HG03280 (cell line): ENCODE results near the gene SPAG8.

ENCODE experiments used
- ATAC-seq: cut with Tn5 transposase; IDR thresholded peaks from one replicate; pipeline ENCODE4 v1.9.1; 2021; ENCODE audit warnings: mild to moderate bottlenecking, moderate library complexity; ENCODE audit not compliant: unreplicated experiment

SPAG8 gene

DNA sequence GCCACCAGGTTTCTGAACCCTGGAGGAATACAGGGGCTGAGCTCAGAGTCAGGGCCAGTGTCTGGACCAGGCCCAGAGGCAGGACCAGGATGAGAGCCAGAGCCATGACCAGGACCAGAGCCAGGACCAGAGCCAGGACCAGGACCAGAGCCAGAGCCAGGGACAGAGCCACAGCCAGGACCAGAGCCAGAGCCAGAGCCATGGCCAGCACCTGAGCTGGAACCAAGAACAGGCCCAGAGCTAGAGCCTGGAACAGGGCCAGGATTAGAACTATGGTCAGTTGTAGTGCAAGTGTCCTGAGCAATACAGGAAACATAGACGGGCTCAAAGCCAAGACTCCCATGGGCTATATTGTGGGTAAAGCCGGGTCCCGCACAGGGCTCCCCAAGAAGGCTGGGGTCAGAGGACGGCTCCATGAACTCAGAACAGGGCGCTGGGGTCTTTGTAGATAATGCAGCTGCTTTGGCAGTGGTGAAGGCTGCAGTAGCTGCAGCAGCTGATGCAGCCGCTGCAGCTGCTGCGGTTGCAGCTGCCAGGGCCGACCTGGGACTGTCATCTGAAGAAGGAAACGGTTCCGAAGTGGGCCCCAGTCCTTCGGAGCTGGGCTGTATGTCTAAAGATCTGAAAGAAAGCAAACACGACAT is 559 bp downstream of the SPAG8 start:
- ATAC-seq = no peak

DNA sequence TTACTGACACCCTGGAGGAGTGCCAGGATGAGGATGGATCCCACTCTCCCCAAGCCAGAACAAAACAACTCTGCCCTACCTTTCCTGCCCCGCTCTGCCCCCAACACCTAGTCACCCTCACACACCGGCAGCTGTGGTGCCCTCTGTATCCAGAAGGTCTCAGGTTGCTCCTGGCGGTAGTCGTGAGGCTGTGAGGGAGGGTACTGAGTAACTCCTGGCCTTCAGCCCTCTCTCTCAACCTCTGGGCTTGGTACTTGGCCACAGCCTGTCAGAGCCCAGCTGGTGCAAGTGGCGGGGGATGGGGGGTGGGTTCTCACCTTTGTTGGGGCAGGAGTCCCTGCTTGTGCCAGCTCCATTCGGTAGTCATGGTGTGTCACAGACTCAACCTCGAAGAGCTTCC is 1.9 kb downstream of the SPAG8 start:
- no peak for ATAC-seq

DNA sequence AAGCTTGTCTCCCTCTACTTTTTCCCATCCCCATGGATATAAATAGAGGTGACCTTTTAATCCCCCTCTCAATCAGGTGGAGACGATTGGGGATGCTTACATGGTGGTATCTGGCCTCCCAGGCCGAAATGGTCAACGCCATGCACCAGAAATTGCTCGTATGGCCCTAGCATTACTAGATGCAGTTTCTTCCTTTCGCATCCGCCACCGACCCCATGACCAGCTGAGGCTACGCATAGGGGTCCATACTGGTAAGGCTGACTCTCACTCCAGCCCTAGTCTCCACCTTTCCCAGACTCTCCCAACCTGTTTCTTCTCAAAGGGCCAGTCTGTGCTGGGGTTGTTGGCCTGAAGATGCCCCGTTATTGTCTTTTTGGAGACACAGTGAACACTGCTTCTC is 3.6 kb downstream of the SPAG8 start:
- no peak for ATAC-seq

DNA sequence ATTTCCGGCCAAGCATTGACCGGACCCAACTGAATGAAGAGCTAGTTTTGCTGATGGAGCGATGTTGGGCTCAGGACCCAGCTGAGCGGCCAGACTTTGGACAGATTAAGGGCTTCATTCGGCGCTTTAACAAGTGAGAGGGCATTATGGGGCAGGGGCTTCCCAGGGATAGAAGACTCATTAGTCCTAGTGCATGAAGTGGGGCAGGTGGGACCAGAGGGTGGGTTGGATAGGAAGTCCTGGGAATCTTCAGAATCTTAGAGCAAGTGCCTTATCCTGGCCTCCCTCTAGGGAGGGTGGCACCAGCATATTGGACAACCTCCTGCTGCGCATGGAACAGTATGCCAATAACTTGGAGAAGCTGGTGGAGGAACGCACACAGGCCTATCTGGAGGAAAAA is 6.0 kb downstream of the SPAG8 start:
- no peak for ATAC-seq

DNA sequence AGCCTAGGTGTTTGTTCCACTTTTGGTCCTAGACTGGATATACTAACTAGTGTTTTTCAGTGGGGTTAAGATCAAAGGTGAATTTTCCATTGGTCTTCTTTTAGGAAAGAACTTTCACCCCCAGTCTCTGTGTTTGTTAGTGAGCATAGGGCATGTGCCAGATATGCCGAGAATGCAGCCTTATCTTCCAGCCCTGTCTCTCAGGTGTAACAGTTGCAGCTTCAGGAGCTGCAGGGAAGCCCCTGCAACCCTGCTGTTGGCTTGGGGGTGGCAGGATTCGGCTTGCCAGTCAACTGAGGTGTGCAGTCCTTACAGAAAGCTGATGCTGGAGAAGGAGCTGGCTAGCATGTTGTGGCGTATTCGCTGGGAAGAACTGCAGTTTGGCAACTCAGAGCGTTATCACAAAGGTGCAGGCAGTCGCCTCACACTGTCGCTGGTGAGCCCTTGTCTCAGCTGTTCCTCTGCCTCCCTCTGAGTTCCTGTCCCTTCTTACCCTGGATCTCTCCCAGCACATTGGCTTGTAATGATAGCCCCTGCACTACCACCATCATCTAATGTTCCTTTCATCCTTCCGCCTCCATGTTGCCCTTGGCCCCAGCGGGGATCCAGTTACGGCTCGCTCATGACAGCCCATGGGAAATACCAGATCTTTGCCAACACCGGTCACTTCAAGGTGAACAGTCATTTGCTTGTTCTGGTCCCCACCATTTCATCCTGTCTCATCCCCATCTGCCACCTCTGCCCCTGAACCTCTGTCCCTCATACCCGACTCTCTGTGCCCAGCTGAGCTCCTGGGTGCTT is 10.5 kb downstream of the SPAG8 start:
- ATAC-seq = no peak

DNA sequence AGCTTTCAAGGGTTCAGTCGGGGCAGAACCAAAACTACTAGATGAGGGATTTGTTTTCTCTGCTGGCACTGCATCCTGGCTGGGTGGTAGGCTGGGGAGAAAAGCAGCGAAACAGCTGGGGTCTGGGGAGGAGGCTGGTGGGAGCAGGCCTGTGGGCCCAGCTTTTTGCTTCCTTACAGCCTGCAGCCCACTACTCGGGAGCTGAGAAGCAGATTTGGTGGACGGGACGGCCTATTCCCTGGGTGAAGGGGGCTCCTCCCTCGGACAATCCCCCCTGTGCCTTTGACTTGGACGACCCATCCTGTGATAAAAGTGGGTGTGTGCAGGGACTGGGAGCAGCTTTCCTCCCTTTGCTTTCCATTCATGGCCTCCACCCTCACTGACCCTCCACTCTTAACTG is 11.5 kb downstream of the SPAG8 start:
- no peak for ATAC-seq

DNA sequence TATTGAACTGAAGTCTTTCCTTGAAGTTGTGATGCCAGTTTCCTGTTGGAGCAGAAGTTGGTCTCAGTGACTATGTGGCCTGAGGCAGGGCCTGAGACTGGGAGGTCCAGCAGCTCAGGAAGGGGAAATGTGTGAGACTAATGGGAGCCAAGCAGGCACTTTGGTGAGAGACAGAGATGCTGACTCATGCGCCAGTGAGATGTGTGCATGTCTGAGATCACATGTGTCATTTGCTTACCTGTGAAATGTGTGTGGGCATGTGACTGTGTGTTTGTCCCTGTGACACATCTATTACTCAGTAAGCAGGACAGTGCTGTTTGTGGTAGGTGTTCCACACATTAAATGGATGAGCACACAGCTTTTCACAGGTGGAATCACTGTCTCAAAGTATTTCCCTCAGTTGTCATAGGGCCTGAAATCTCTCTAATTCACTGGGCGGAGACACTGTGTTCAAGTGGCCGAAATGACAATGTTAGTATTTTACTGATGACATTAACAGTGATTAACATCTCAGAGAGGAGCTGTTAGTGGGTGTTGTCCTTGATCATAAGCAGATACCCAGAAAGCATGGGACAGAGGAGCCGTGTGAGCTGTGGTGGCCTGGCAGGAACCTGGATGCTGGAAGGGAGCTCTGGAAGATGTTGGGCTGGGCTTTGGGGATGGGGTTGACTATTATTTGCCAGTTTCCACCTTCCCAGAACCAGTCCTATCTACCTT is 13.2 kb downstream of the SPAG8 start:
- no peak for ATAC-seq

DNA sequence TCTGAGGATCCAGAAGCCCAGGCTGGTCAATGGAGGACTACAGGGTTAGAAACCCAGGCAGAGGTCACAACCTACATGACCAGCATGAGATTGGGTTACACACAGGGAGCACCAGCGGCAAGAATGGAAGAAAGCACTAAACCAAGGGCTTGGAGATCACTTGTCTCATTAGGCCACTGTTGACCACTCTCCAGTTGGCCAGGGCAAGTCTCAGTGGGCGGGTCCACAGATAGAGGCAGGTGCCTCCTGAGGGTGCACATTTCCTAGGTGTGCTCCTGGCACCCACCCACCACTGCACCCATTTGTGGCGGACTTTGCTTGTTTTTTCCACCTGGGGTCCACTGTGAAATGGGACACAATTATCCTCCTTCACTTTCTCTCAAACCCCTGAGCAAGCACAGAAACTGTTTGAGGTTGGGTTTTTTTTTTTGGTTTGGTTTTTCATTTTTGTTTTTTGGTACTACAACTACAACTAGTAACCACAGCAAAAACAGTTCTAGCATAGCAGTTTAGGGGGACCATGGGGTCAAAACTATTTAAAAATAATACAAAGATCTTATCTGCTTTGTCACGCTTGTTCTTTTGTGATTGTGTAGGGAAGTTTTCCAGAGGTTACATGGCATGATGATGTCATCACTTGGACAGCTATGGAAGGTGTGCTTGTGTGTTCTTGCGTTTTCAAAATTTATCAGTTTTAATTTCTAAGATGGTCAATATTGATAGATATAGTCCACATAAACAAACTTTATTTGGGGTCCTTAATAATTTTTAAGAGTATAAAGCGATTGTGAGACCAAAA is 14.6 kb downstream of the SPAG8 start:
- ATAC-seq = no peak

DNA sequence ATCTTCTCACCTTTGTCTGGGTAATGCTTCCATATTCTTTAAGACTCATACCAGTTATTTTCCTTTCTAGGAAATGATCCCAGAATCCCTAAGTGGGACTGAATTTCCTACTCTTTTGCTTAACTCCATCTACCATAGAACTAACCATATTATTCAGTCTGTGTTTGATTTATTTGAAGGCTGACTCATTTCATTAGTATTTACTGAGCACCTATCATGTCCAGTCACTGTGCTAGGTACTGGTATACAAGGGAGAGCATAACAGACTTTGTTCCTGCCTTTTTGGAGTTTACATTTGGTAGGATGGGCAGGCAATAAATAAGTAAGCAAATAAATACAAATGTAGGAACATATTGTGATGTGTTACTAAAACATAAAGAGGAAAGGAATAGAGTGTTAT is 16.4 kb downstream of the SPAG8 start:
- ATAC-seq = no peak

DNA sequence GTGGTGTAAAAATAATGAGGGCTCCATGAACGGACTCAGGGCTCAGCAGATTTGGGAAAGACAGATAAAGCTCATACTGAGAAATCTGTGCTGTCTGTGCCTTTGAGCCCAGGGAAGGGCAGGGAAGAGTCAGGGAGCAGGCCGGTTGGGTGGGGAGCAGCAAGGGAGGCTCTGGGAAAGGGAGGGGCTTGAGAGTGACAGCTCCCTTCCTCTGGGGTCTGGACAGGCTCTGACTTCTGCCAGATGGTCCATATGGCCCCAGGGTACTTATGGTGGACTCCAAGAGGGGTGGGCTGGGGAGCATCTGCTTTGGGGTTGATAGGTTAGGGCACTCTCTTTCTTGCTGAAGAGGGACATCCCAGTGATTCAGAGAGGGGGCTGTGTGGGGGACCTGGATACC is 18.6 kb downstream of the SPAG8 start:
- ATAC-seq = no peak

DNA sequence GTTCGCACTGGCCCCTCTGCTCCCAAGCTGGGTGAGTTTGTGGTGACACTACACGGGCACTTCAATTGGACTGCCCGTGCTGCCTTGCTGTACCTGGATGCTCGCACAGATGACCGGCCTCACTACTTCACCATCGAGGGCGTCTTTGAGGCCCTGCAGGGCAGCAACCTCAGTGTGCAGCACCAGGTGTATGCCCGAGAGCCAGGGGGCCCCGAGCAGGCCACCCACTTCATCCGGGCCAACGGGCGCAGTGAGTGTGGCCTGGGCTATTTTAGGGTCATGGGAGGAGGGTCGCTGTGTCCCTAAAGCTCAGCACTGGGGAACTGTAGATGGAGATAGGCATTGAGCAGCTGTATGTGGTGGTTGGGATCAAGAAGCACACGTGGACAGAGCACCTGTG is 19.2 kb downstream of the SPAG8 start:
- no peak for ATAC-seq

DNA sequence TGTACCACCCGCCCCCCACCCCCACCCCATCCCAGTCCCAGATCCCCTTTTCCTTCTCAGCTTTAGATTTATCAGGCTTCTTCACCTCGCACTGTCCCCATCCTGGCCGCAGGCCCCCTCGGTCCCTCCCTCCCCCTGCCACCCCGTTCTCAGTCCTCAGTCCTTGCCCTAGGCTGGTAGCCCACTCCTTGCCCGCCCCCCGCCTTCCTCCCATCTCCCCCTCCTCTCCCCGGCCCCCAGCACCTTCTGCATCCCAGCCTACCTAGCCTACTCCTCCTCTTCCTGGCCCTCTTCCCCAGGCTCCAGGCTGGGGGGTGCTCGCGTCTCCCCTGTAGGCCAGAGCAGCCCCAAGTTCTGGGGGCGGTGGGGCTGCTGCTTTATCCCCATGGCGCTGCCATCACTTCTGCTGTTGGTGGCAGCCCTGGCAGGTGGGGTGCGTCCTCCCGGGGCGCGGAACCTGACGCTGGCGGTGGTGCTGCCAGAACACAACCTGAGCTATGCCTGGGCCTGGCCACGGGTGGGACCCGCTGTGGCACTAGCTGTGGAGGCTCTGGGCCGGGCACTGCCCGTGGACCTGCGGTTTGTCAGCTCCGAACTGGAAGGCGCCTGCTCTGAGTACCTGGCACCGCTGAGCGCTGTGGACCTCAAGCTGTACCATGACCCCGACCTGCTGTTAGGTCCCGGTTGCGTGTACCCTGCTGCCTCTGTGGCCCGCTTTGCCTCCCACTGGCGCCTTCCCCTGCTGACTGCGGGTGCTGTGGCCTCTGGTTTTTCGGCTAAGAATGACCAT is 19.8 kb downstream of the SPAG8 start:
- no peak for ATAC-seq

DNA sequence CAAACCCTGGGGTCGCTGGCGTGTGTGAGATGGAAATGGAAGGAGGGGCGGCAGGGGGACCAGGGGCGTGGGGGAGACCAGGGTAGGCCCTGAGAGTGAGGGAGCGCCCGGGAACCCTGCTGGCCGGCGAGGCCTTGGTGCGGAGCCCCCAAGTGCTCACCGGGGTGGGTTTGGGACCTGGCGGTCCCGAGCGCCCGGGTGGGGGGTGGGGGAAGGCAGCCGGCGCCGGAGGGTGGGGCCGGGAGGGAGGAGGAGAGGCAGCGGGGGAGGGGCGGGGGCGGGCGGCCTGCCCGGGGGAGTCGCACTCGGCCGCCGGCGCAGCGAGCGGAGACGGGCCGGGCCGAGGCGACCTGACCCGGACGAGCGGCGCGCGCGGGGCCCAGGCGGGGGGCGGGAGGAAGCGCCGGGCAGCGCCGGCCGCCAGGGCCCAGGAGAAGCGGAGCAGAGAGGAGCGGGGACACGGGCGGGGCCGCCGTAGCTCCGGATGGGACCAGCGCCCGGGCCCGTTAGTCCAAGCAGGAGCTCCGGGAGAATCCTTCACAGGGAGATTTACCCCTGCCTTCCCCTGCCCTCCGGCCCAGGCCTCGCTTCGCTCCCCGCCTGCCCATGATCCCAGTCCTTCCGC is 20.7 kb downstream of the SPAG8 start, which contains the start of gene NPR2:
Gene NPR2 (plus strand): TSS at position 295 of the 625 bp plus-strand sequence. CDS start 818 bp downstream, outside the sequence.
- no peak for ATAC-seq

DNA sequence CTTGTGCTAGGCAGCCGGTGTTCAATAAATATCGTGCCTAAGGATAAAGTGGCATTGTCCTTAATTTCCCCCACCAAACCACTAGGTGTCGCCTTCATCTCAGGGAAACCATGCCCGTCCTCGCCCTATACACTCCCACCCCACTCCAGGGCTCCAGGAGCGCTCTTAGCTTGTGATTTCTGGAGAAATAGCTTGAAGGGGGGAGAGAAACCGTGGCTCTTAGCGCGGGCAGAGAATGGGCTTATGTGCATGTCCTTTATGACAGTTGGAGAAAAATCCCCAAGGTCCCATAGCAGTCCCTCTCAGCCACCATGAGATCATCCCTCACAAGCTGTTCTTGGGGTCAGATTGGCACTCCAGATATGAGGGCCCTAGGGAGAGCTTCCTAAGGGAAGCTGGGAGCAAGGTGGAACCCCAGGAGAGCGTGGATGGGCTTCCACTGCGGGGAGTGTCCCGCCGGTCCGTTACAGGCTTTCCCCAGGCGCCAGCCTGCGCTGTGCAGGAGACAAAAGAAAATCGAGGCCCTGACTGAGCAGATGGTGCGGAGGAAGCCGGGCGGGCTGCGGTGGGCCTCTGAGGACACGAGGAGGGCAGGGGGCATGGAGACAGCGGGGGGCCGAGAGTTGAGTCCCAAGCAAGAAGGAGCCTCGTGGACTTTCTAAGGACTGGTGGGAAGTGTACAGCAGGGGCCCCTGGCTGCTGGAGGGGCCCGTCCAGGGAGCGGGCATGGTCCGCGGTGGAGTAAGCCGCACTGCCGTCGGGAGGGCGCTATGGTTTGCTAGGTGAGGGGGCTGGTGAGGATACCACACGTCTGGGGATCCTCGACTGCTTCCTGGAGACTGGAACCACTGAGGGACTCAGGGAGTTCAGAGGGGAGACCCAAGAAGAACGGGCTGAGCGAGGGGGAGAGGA is 21.4 kb downstream of the SPAG8 start:
- ATAC-seq = peak; percentile 52

DNA sequence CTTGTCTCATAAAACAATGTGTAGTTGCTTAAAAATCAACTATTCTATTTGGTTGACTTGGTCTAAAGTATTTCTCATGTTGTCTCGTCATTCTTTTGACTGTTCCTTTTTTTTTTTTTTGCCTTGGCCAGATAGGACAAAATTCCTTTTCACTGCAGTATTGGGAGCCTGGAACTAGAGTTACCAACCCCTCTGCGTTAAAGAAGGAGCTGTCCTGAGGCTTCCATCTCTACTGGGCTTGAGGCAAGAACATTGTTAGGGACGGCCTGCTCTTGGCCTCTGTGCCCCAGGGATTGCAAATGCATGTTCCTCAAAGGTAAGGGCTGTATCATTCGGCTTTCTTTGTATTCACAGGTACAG is 22.1 kb downstream of the SPAG8 start:
- ATAC-seq = no peak

DNA sequence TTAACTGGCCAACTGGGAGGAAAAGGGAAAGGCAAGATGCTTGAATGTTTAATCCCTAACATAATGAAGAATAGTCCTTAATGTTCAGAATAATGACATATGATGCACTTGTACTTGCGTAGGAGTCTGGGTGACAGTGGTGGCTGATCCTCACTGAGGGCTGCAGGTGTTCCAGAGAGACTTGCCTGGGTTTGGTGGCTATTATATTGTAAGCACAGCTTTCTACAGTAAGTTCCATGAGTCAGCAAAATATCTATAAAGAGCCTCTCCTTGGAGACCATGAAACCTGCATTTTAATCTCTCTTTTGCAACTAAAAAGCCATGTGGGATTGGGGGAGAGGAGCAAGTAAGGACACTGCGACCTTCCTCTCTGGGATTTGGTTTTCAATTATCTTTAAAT is 22.5 kb downstream of the SPAG8 start:
- no peak for ATAC-seq

DNA sequence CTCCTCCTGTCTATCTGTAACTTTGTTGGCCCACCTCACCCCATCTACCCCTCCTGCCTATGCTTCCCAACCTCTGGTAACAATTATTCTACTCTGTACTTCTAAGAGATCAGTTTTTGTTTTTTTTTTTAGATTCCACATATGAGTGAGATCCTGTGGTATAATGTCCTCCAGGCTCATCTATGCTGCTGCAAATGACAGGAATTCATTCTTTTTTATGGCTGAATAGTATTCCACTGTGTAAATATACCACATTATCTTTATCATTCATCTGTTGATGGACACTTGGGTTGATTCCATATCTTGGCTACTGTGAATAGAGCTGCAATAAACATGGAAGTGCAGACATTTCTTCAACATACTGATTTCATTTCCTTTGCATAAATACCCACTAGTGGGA is 28.6 kb downstream of the SPAG8 start:
- no peak for ATAC-seq

DNA sequence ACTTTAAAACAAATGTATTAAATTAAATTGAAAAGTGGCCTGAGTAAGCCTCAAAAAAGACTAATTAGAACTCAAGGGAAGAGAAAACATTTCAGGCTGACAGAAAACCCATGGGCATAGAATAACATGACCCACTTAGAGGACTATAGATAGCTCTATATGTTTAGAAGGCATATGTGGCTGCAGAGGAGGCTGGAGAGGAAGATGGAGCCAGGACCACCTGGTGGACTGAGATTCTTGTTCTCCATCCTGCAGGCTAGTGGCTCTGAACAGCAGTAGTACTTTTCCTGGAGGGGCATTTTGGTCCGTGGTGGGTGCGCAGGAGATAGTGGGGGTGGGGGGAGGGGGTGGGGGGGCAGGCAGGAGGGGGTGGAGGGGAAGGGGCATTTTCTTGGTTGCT is 31.0 kb downstream of the SPAG8 start:
- ATAC-seq = no peak

DNA sequence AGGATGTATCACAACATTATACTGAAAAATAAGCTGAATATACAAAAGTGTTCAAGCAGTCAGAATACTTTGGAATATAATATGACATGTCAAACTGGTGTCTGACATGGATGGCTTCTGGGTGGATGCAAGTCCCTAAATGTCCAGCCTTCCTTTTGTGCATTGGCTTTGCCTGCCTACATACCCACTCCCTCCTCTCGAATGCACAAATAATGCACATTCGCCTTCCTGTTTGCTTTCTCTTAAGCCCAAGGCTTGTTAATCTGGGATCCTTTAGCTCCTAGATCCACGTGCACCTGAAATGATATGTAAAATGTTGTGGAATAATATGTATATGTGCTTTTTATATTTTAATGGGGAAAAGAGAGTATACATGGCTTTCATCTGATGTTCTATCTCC is 33.6 kb downstream of the SPAG8 start:
- ATAC-seq = no peak
